ENCODE measurements around the gene MAP3K3.

Gene MAP3K3

GRCh38 chr17:63621684-63622573 is at the start of gene MAP3K3:
TSS of gene MAP3K3 (plus strand) at chr17:63622417. CDS start at chr17:63622760, 343 bp downstream.
- Mint-ChIP-seq H3K4me1 (ENCODE audit: low read depth) (peaks cover 30% of the 10 kb centered on the region), H3K4me3 (peak within 1 kb of the TSS; percentile 99), H3K27me3 (peaks cover 6% of the 10 kb centered on the region), H3K27ac (peak within 1 kb of the TSS; percentile 93), H3K9me3 (no peaks in the 10 kb centered on the region), H3K36me3 (ENCODE audit: low read depth) (peaks cover 6% of the 10 kb centered on the region)
- intact Hi-C loops (cut with micrococcal nuclease), result loop anchor here (2.0 to 5.0 kb wide), 2 partner anchors 77 to 120 kb away; partner anchors contain the start of gene STRADA

GRCh38 chr17:63573634-63574033 is 48.6 kb upstream of the MAP3K3 start:
- no peak overlapping the region for H3K4me3 Mint-ChIP-seq
- no peaks in the 10 kb centered on the region for H3K9me3 Mint-ChIP-seq
- peaks cover 52% of the 10 kb centered on the region for H3K36me3 Mint-ChIP-seq (ENCODE audit: low read depth)
- intact Hi-C loops (cut with micrococcal nuclease), result no loop called here
- peaks cover 14% of the 10 kb centered on the region for H3K4me1 Mint-ChIP-seq (ENCODE audit: low read depth)
- H3K27ac Mint-ChIP-seq, result no peak overlapping the region
- H3K27me3 Mint-ChIP-seq, result no peaks in the 10 kb centered on the region

GRCh38 chr17:63578027-63578768 is 44.0 kb upstream of the MAP3K3 start:
- Mint-ChIP-seq H3K27ac (no peak overlapping the region), H3K4me1 (ENCODE audit: low read depth) (peaks cover 7% of the 10 kb centered on the region), H3K9me3 (no peaks in the 10 kb centered on the region), H3K27me3 (no peaks in the 10 kb centered on the region), H3K36me3 (ENCODE audit: low read depth) (peaks cover 80% of the 10 kb centered on the region), H3K4me3 (no peak overlapping the region)
- intact Hi-C loops (cut with micrococcal nuclease), result no loop called here

GRCh38 chr17:63578769-63579111 is 43.5 kb upstream of the MAP3K3 start:
- Mint-ChIP-seq H3K4me3 (no peak overlapping the region), H3K27ac (no peak overlapping the region), H3K27me3 (no peaks in the 10 kb centered on the region), H3K36me3 (ENCODE audit: low read depth) (peaks cover 80% of the 10 kb centered on the region), H3K9me3 (no peaks in the 10 kb centered on the region), H3K4me1 (ENCODE audit: low read depth) (peaks cover 6% of the 10 kb centered on the region)
- intact Hi-C loops (cut with micrococcal nuclease), result no loop called here

- intact Hi-C loops (cut with micrococcal nuclease), result no loop called here
- Mint-ChIP-seq H3K27ac (no peak overlapping the region), H3K9me3 (no peaks in the 10 kb centered on the region), H3K27me3 (no peaks in the 10 kb centered on the region), H3K36me3 (ENCODE audit: low read depth) (peaks cover 83% of the 10 kb centered on the region), H3K4me3 (no peak overlapping the region), H3K4me1 (ENCODE audit: low read depth) (no peaks in the 10 kb centered on the region)
Measured at GRCh38 chr17:63579633-63580032, 42.6 kb upstream of the MAP3K3 start.

GRCh38 chr17:63587770-63588169 is 34.4 kb upstream of the MAP3K3 start:
- H3K4me1 Mint-ChIP-seq (ENCODE audit: low read depth), result no peaks in the 10 kb centered on the region
- H3K4me3 Mint-ChIP-seq, result no peak overlapping the region
- intact Hi-C loops (cut with micrococcal nuclease), result no loop called here
- H3K9me3 Mint-ChIP-seq, result no peaks in the 10 kb centered on the region
- H3K36me3 Mint-ChIP-seq (ENCODE audit: low read depth), result peaks cover 98% of the 10 kb centered on the region
- no peak overlapping the region for H3K27ac Mint-ChIP-seq
- no peaks in the 10 kb centered on the region for H3K27me3 Mint-ChIP-seq

GRCh38 chr17:63588797-63589196 is 33.4 kb upstream of the MAP3K3 start:
- Mint-ChIP-seq H3K36me3 (ENCODE audit: low read depth) (peaks cover 98% of the 10 kb centered on the region), H3K27me3 (no peaks in the 10 kb centered on the region), H3K9me3 (no peaks in the 10 kb centered on the region), H3K4me1 (ENCODE audit: low read depth) (no peaks in the 10 kb centered on the region), H3K27ac (no peak overlapping the region), H3K4me3 (no peak overlapping the region)
- intact Hi-C loops (cut with micrococcal nuclease), result no loop called here

GRCh38 chr17:63589646-63590045 is 32.6 kb upstream of the MAP3K3 start:
- Mint-ChIP-seq H3K4me1 (ENCODE audit: low read depth) (no peaks in the 10 kb centered on the region), H3K4me3 (no peak overlapping the region), H3K27me3 (no peaks in the 10 kb centered on the region), H3K27ac (no peak overlapping the region), H3K9me3 (no peaks in the 10 kb centered on the region), H3K36me3 (ENCODE audit: low read depth) (peaks cover 98% of the 10 kb centered on the region)
- intact Hi-C loops (cut with micrococcal nuclease), result no loop called here

- intact Hi-C loops (cut with micrococcal nuclease), result no loop called here
- Mint-ChIP-seq H3K9me3 (no peaks in the 10 kb centered on the region), H3K36me3 (ENCODE audit: low read depth) (peaks cover 84% of the 10 kb centered on the region), H3K27ac (no peak overlapping the region), H3K27me3 (no peaks in the 10 kb centered on the region), H3K4me1 (ENCODE audit: low read depth) (no peaks in the 10 kb centered on the region), H3K4me3 (no peak overlapping the region)
Measured at GRCh38 chr17:63592797-63593196, 29.4 kb upstream of the MAP3K3 start.

- Mint-ChIP-seq H3K4me3 (no peak overlapping the region), H3K36me3 (ENCODE audit: low read depth) (peaks cover 60% of the 10 kb centered on the region), H3K9me3 (no peaks in the 10 kb centered on the region), H3K27ac (no peak overlapping the region), H3K4me1 (ENCODE audit: low read depth) (peaks cover 2% of the 10 kb centered on the region), H3K27me3 (no peaks in the 10 kb centered on the region)
- intact Hi-C loops (cut with micrococcal nuclease), result loop anchor here (5.0 kb wide), 1 partner anchor 43 kb away; the partner anchor contains the start of gene DCAF7
Measured at GRCh38 chr17:63595132-63595531, 27.1 kb upstream of the MAP3K3 start.

GRCh38 chr17:63596856-63597586 is 25.2 kb upstream of the MAP3K3 start:
- Mint-ChIP-seq H3K27ac (no peak overlapping the region), H3K36me3 (ENCODE audit: low read depth) (peaks cover 47% of the 10 kb centered on the region), H3K4me1 (ENCODE audit: low read depth) (peaks cover 8% of the 10 kb centered on the region), H3K27me3 (no peaks in the 10 kb centered on the region), H3K9me3 (no peaks in the 10 kb centered on the region), H3K4me3 (no peak overlapping the region)
- intact Hi-C loops (cut with micrococcal nuclease), result loop anchor here (5.0 kb wide), 1 partner anchor 45 kb away; the partner anchor contains the start of gene DCAF7

GRCh38 chr17:63598281-63598680 is 23.9 kb upstream of the MAP3K3 start:
- Mint-ChIP-seq H3K27ac (no peak overlapping the region), H3K4me3 (no peak overlapping the region), H3K4me1 (ENCODE audit: low read depth) (peaks cover 8% of the 10 kb centered on the region)

GRCh38 chr17:63600569-63601438 is 21.4 kb upstream of the MAP3K3 start, which contains the start of gene TACO1:
TSS of gene TACO1 (plus strand) at chr17:63600895. CDS start at chr17:63601084, 189 bp downstream.
- intact Hi-C loops (cut with micrococcal nuclease), result no loop called here
- H3K9me3 Mint-ChIP-seq, result no peaks in the 10 kb centered on the region
- H3K27ac Mint-ChIP-seq, result peak within 1 kb of the TSS; percentile 90
- H3K27me3 Mint-ChIP-seq, result no peaks in the 10 kb centered on the region
- H3K4me3 Mint-ChIP-seq, result peak within 1 kb of the TSS; percentile 88
- H3K36me3 Mint-ChIP-seq (ENCODE audit: low read depth), result peaks cover 36% of the 10 kb centered on the region
- peaks cover 8% of the 10 kb centered on the region for H3K4me1 Mint-ChIP-seq (ENCODE audit: low read depth)

More at GRCh38 chr17:63598281-63598680, 23.9 kb upstream of the MAP3K3 start:
- Mint-ChIP-seq H3K27me3 (no peaks in the 10 kb centered on the region), H3K9me3 (no peaks in the 10 kb centered on the region), H3K36me3 (ENCODE audit: low read depth) (peaks cover 37% of the 10 kb centered on the region)
- intact Hi-C loops (cut with micrococcal nuclease), result loop anchor here (5.0 kb wide), 1 partner anchor 46 kb away; the partner anchor contains the start of gene DCAF7
